Measurements from ENCODE around the gene C1QTNF1.
A peak's percentile ranks its signal among the peaks of the same experiment; 100 is the strongest.

The C1QTNF1 gene

GRCh38 chr17:78997231-78997741, 26.7 kb upstream of the C1QTNF1 start:
- no peak for TF ChIP-seq TOX (CRISPR knock-in tag; IDR thresholded peaks at IDR 0.05; ENCODE audit: borderline replicate concordance)
- no peak for TF ChIP-seq BACH2 (CRISPR knock-in tag; IDR thresholded peaks at IDR 0.05; ENCODE audit: borderline replicate concordance)
- no peak for TF ChIP-seq ESRRG (CRISPR knock-in tag; IDR thresholded peaks at IDR 0.05)
- no peak for TF ChIP-seq OSR1 (CRISPR knock-in tag; IDR thresholded peaks at IDR 0.05)
- no peak for TF ChIP-seq SNAI2 (CRISPR knock-in tag; IDR thresholded peaks at IDR 0.05)
- no peak for TF ChIP-seq ZFP3 (CRISPR knock-in tag; IDR thresholded peaks at IDR 0.05)
- TF ChIP-seq RARB (CRISPR knock-in tag; IDR thresholded peaks at IDR 0.05), result no peak
- TF ChIP-seq PPARA (CRISPR knock-in tag; IDR thresholded peaks at IDR 0.05; ENCODE audit: borderline replicate concordance), result no peak
- TF ChIP-seq PATZ1 (CRISPR knock-in tag; IDR thresholded peaks at IDR 0.05; ENCODE audit: borderline replicate concordance), result no peak
- no peak for TF ChIP-seq TSHZ2 (CRISPR knock-in tag; IDR thresholded peaks at IDR 0.05)
- TF ChIP-seq ZNF8 (CRISPR knock-in tag; IDR thresholded peaks at IDR 0.05), result no peak
- ATAC-seq, result no peak

DNA sequence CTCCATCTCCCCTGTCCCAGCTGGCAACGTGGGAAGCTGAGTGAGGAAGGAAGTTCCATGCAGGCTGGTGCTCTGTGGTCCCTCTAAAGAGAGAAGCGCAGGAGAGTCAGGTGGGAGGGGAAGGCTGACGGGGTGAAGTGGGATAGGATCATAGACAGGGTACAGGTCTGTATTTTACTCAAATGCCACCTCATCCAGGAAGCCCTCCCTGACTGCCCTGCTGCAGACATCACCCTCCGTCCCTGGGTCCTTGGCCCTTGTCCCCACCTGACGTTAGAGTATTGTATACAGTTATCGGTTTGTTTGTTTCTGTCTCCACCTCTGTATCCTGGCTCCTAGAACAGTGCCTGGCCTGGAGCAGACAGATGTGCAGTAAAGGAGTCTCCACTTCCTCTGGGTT, 26.1 kb upstream of the C1QTNF1 start:
- TF ChIP-seq OSR1 (CRISPR knock-in tag; IDR thresholded peaks at IDR 0.05) (no peak), ZNF8 (CRISPR knock-in tag; IDR thresholded peaks at IDR 0.05) (no peak), ZFP3 (CRISPR knock-in tag; IDR thresholded peaks at IDR 0.05) (no peak), GLIS3 (CRISPR knock-in tag; IDR thresholded peaks at IDR 0.05) (no peak), ZNF565 (CRISPR knock-in tag; conservative IDR thresholded peaks at IDR 0.05; ENCODE audit: low read depth) (no peak), SNAI2 (CRISPR knock-in tag; IDR thresholded peaks at IDR 0.05) (no peak), CSDC2 (CRISPR knock-in tag; IDR thresholded peaks at IDR 0.05) (no peak), RARB (CRISPR knock-in tag; IDR thresholded peaks at IDR 0.05) (no peak), ESRRG (CRISPR knock-in tag; IDR thresholded peaks at IDR 0.05) (no peak), ZC3H10 (CRISPR knock-in tag; IDR thresholded peaks at IDR 0.05) (no peak), ZNF70 (CRISPR knock-in tag; IDR thresholded peaks at IDR 0.05) (no peak), PATZ1 (CRISPR knock-in tag; IDR thresholded peaks at IDR 0.05; ENCODE audit: borderline replicate concordance) (no peak)
- no peak for ATAC-seq

GRCh38 chr17:78998311-78999055, 25.5 kb upstream of the C1QTNF1 start:
- ATAC-seq, result peak; percentile 35; the same call in 1 of the 3 replicates
- TF ChIP-seq CREB5 (CRISPR knock-in tag; IDR thresholded peaks at IDR 0.05; ENCODE audit: low read depth) (no peak), GLIS3 (CRISPR knock-in tag; IDR thresholded peaks at IDR 0.05) (no peak), OSR1 (CRISPR knock-in tag; IDR thresholded peaks at IDR 0.05) (no peak), RARB (CRISPR knock-in tag; IDR thresholded peaks at IDR 0.05) (no peak), CSDC2 (CRISPR knock-in tag; IDR thresholded peaks at IDR 0.05) (no peak), ARNTL (CRISPR knock-in tag; IDR thresholded peaks at IDR 0.05; ENCODE audit: borderline replicate concordance, low read depth) (no peak), ZNF8 (CRISPR knock-in tag; IDR thresholded peaks at IDR 0.05) (no peak), ZFP3 (CRISPR knock-in tag; IDR thresholded peaks at IDR 0.05) (0 out of 2 replicates have a peak, but pooled peaks have one; percentile 17), BACH2 (CRISPR knock-in tag; IDR thresholded peaks at IDR 0.05; ENCODE audit: borderline replicate concordance) (no peak), TOX (CRISPR knock-in tag; IDR thresholded peaks at IDR 0.05; ENCODE audit: borderline replicate concordance) (no peak), TCF4 (CRISPR knock-in tag; IDR thresholded peaks at IDR 0.05; ENCODE audit: borderline replicate concordance) (peak; percentile 41; the same call in 1 of the 2 replicates), TSHZ2 (CRISPR knock-in tag; IDR thresholded peaks at IDR 0.05) (0 out of 2 replicates have a peak, but pooled peaks have one; percentile 29), SNAI2 (CRISPR knock-in tag; IDR thresholded peaks at IDR 0.05) (no peak), PPARA (CRISPR knock-in tag; IDR thresholded peaks at IDR 0.05; ENCODE audit: borderline replicate concordance) (no peak), ISL1 (CRISPR knock-in tag; IDR thresholded peaks at IDR 0.05) (no peak)
- TF ChIP-seq, protein P1, sequence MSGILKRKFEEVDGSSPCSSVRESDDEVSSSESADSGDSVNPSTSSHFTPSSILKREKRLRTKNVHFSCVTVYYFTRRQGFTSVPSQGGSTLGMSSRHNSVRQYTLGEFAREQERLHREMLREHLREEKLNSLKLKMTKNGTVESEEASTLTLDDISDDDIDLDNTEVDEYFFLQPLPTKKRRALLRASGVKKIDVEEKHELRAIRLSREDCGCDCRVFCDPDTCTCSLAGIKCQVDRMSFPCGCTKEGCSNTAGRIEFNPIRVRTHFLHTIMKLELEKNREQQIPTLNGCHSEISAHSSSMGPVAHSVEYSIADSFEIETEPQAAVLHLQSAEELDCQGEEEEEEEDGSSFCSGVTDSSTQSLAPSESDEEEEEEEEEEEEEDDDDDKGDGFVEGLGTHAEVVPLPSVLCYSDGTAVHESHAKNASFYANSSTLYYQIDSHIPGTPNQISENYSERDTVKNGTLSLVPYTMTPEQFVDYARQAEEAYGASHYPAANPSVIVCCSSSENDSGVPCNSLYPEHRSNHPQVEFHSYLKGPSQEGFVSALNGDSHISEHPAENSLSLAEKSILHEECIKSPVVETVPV (CRISPR knock-in tag; IDR thresholded peaks at IDR 0.05), result no peak

All from SK-N-SH treated with all-trans-retinoic acid at 6 μM for 48 hours (cell line).